ENCODE measurements around the gene PNKD.

- TF ChIP-seq CTCF (IDR thresholded peaks at IDR 0.05; ENCODE audit: low read depth, low read length): no peak
- no peak for TF ChIP-seq POLR2A (IDR thresholded peaks at IDR 0.05; ENCODE audit: extremely low read depth, insufficient read length)
- TF ChIP-seq MAX (IDR thresholded peaks at IDR 0.05; ENCODE audit: low read depth, low read length): no peak
Measured at GRCh38 chr2:218364196-218364595, 93.9 kb downstream of the PNKD start.

Measured in NB4 (cell line).